ENCODE measurements around the gene NPFFR1.

The NPFFR1 gene

DNA sequence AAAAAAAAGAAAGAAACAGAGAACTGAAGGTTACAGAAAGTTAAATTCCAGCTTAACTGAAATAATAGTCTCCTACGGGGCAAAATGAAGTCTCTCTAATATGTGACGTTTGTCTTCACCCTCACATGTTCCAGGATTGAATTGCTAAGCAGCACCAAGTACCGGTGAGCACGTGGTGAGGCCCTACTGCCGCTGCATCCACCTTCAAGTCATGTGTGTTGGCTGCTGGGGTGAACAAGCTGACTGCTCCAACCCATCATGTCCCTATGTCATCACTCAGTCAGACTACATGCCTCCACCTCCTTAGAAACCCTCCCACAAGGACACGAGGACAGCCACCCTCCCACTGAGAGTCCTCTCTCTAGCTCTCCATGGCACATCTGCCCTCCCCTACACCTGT lies 35.4 kb upstream of the NPFFR1 start:
- H3K27ac ChIP-seq (ENCODE audit: low read length, poor library complexity, severe bottlenecking): no peak overlapping the region
- no peak overlapping the region for H3K4me2 ChIP-seq (ENCODE audit: low read length, poor library complexity, severe bottlenecking)
- peaks cover 6% of the 10 kb centered on the region for H3K4me1 ChIP-seq (ENCODE audit: control insufficient read depth, insufficient read depth, low read depth, low read length)
- H2BK12ac ChIP-seq (ENCODE audit: low read length in 2 of 2): no peak overlapping the region
- no peak overlapping the region for H3K14ac ChIP-seq (ENCODE audit: low read length in 2 of 2)
- H3K18ac ChIP-seq (ENCODE audit: low read depth in 1 of 2, low read length in 2 of 2): no peak overlapping the region
- 87% methylated on average over 6 of the region's 6 CpGs for WGBS
- no peaks in the 10 kb centered on the region for H3K27me3 ChIP-seq (ENCODE audit: control insufficient read depth in 1 of 2, insufficient read depth in 1 of 2, low read length in 2 of 2)
- H3K4ac ChIP-seq (ENCODE audit: low read depth in 1 of 2, low read length in 2 of 2): no peak overlapping the region
- DNase-seq: no peak
- H2AK5ac ChIP-seq (ENCODE audit: low read length, severe bottlenecking): no peak overlapping the region
- no peak overlapping the region for H2BK120ac ChIP-seq (ENCODE audit: low read depth, low read length)
- H3K9me3 ChIP-seq (ENCODE audit: control insufficient read depth, low read length): no peaks in the 10 kb centered on the region
- no peak overlapping the region for H4K8ac ChIP-seq (ENCODE audit: low read length)
- H3K79me1 ChIP-seq (replicated peaks; ENCODE audit: low read length, poor library complexity, severe bottlenecking): peaks cover 3% of the 10 kb centered on the region
- H2BK5ac ChIP-seq (ENCODE audit: low read depth, low read length, poor library complexity, severe bottlenecking): no peak overlapping the region
- no peak overlapping the region for H3K9ac ChIP-seq (ENCODE audit: low read length)
- H3K23ac ChIP-seq (ENCODE audit: low read length in 2 of 2): no peak overlapping the region
- peaks cover 0 to 30% of the 10 kb centered on the region in 2 experiments for H3K36me3 ChIP-seq (ENCODE audit: control insufficient read depth in 1 of 2, insufficient read depth in 2 of 2, low read depth in 1 of 2, low read length in 2 of 2)
- no peak overlapping the region for H2BK15ac ChIP-seq (ENCODE audit: low read depth, poor library complexity, severe bottlenecking)
- H4K91ac ChIP-seq (ENCODE audit: low read length): no peak overlapping the region
- H3K4me3 ChIP-seq (ENCODE audit: insufficient read depth in 1 of 2, low read depth in 1 of 2, low read length in 2 of 2): no peak overlapping the region
- no peak overlapping the region for H2AFZ ChIP-seq (ENCODE audit: low read depth, low read length)

DNA sequence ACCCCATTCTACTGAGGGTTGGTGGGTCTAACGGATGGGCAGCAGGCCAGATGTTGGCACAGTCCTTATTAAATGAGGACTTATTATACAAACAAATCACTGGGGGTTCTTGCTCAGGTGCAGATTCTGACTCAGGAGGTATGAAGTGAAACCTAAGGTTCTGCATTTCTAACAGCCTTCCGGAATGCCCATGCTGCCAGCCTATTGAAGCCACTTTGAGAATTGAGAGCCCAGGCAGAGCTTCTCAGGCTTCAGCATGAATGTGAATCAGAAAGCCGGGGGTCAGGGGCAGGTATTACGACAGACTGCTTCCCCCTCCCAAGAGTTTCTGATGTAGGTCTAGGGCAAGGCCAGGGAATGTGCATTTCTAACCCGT lies 34.1 kb upstream of the NPFFR1 start:
- Histone ChIP-seq H2AFZ (ENCODE audit: low read depth, low read length) (no peak overlapping the region), H3K9me3 (ENCODE audit: control insufficient read depth, low read length) (no peaks in the 10 kb centered on the region), H3K9ac (ENCODE audit: low read length) (no peak overlapping the region), H3K27ac (ENCODE audit: low read length, poor library complexity, severe bottlenecking) (no peak overlapping the region), H2BK12ac (ENCODE audit: low read length in 2 of 2) (no peak overlapping the region), H2BK120ac (ENCODE audit: low read depth, low read length) (no peak overlapping the region), H3K4ac (ENCODE audit: low read depth in 1 of 2, low read length in 2 of 2) (no peak overlapping the region), H3K27me3 (ENCODE audit: control insufficient read depth in 1 of 2, insufficient read depth in 1 of 2, low read length in 2 of 2) (no peaks in the 10 kb centered on the region), H3K18ac (ENCODE audit: low read depth in 1 of 2, low read length in 2 of 2) (no peak overlapping the region), H4K91ac (ENCODE audit: low read length) (no peak overlapping the region), H3K23ac (ENCODE audit: low read length in 2 of 2) (no peak overlapping the region), H2BK5ac (ENCODE audit: low read depth, low read length, poor library complexity, severe bottlenecking) (no peak overlapping the region), H2AK5ac (ENCODE audit: low read length, severe bottlenecking) (no peak overlapping the region), H3K4me3 (ENCODE audit: insufficient read depth in 1 of 2, low read depth in 1 of 2, low read length in 2 of 2) (no peak overlapping the region), H3K14ac (ENCODE audit: low read length in 2 of 2) (no peak overlapping the region), H3K4me2 (ENCODE audit: low read length, poor library complexity, severe bottlenecking) (no peak overlapping the region), H3K4me1 (ENCODE audit: control insufficient read depth, insufficient read depth, low read depth, low read length) (no peaks in the 10 kb centered on the region), H4K8ac (ENCODE audit: low read length) (no peak overlapping the region), H2BK15ac (ENCODE audit: low read depth, poor library complexity, severe bottlenecking) (no peak overlapping the region), H3K79me1 (replicated peaks; ENCODE audit: low read length, poor library complexity, severe bottlenecking) (peaks cover 3% of the 10 kb centered on the region), H3K36me3 (ENCODE audit: control insufficient read depth in 1 of 2, insufficient read depth in 2 of 2, low read depth in 1 of 2, low read length in 2 of 2) (peaks cover 0 to 21% of the 10 kb centered on the region in 2 experiments)
- DNase-seq: no peak
- 97% methylated on average over 4 of the region's 5 CpGs for WGBS

- no peak overlapping the region for H2AFZ ChIP-seq (ENCODE audit: low read depth, low read length)
- H3K4ac ChIP-seq (ENCODE audit: low read depth in 1 of 2, low read length in 2 of 2): no peak overlapping the region
- no peak overlapping the region for H3K27ac ChIP-seq (ENCODE audit: low read length, poor library complexity, severe bottlenecking)
- H3K9ac ChIP-seq (ENCODE audit: low read length): no peak overlapping the region
- H2BK15ac ChIP-seq (ENCODE audit: low read depth, poor library complexity, severe bottlenecking): no peak overlapping the region
- no peak for DNase-seq
- H2AK5ac ChIP-seq (ENCODE audit: low read length, severe bottlenecking): no peak overlapping the region
- no peak overlapping the region for H3K14ac ChIP-seq (ENCODE audit: low read length in 2 of 2)
- WGBS: 86% methylated on average over 4 of the region's 5 CpGs
- no peak overlapping the region for H2BK5ac ChIP-seq (ENCODE audit: low read depth, low read length, poor library complexity, severe bottlenecking)
- H2BK120ac ChIP-seq (ENCODE audit: low read depth, low read length): no peak overlapping the region
- no peaks in the 10 kb centered on the region for H3K27me3 ChIP-seq (ENCODE audit: control insufficient read depth in 1 of 2, insufficient read depth in 1 of 2, low read length in 2 of 2)
- no peak overlapping the region for H4K91ac ChIP-seq (ENCODE audit: low read length)
- H3K18ac ChIP-seq (ENCODE audit: low read depth in 1 of 2, low read length in 2 of 2): no peak overlapping the region
- H3K4me1 ChIP-seq (ENCODE audit: control insufficient read depth, insufficient read depth, low read depth, low read length): no peaks in the 10 kb centered on the region
- no peak overlapping the region for H3K4me3 ChIP-seq (ENCODE audit: insufficient read depth in 1 of 2, low read depth in 1 of 2, low read length in 2 of 2)
- peaks cover 0 to 18% of the 10 kb centered on the region in 2 experiments for H3K36me3 ChIP-seq (ENCODE audit: control insufficient read depth in 1 of 2, insufficient read depth in 2 of 2, low read depth in 1 of 2, low read length in 2 of 2)
- H4K8ac ChIP-seq (ENCODE audit: low read length): no peak overlapping the region
- no peaks in the 10 kb centered on the region for H3K79me1 ChIP-seq (replicated peaks; ENCODE audit: low read length, poor library complexity, severe bottlenecking)
- no peaks in the 10 kb centered on the region for H3K9me3 ChIP-seq (ENCODE audit: control insufficient read depth, low read length)
- H3K23ac ChIP-seq (ENCODE audit: low read length in 2 of 2): no peak overlapping the region
- H2BK12ac ChIP-seq (ENCODE audit: low read length in 2 of 2): no peak overlapping the region
- no peak overlapping the region for H3K4me2 ChIP-seq (ENCODE audit: low read length, poor library complexity, severe bottlenecking)
Measured at GRCh38 chr10:70317272-70317942, 33.6 kb upstream of the NPFFR1 start.

DNA sequence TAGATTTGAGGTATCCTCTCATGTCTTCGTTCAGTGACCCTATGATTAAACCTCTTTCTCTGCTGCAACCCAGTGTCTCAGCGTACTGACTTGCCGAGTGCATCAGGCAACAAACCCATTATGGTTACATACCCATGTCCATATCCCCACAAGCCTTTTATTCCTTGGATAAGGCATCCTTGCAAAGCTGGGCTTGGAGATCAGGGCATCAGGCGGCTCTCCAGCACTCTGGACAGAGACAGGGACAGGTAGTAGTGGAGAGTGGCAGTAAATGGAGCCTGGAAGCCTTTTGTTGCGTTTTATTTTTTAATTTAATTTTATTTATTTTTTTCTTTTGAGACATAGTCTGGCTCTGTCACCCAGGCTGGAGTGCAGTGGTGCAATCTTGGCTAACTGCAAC lies 32.0 kb upstream of the NPFFR1 start:
- Histone ChIP-seq H3K4me1 (ENCODE audit: control insufficient read depth, insufficient read depth, low read depth, low read length) (no peaks in the 10 kb centered on the region), H3K36me3 (ENCODE audit: control insufficient read depth in 1 of 2, insufficient read depth in 2 of 2, low read depth in 1 of 2, low read length in 2 of 2) (peaks cover 0 to 8% of the 10 kb centered on the region in 2 experiments), H3K27ac (ENCODE audit: low read length, poor library complexity, severe bottlenecking) (no peak overlapping the region), H3K14ac (ENCODE audit: low read length in 2 of 2) (no peak overlapping the region), H2BK12ac (ENCODE audit: low read length in 2 of 2) (no peak overlapping the region), H2AFZ (ENCODE audit: low read depth, low read length) (no peak overlapping the region), H3K27me3 (ENCODE audit: control insufficient read depth in 1 of 2, insufficient read depth in 1 of 2, low read length in 2 of 2) (no peaks in the 10 kb centered on the region), H3K4me2 (ENCODE audit: low read length, poor library complexity, severe bottlenecking) (no peak overlapping the region), H3K9me3 (ENCODE audit: control insufficient read depth, low read length) (no peaks in the 10 kb centered on the region), H4K91ac (ENCODE audit: low read length) (no peak overlapping the region), H2BK5ac (ENCODE audit: low read depth, low read length, poor library complexity, severe bottlenecking) (no peak overlapping the region), H2BK15ac (ENCODE audit: low read depth, poor library complexity, severe bottlenecking) (no peak overlapping the region), H3K18ac (ENCODE audit: low read depth in 1 of 2, low read length in 2 of 2) (no peak overlapping the region), H3K23ac (ENCODE audit: low read length in 2 of 2) (no peak overlapping the region), H3K4me3 (ENCODE audit: insufficient read depth in 1 of 2, low read depth in 1 of 2, low read length in 2 of 2) (no peak overlapping the region), H2BK120ac (ENCODE audit: low read depth, low read length) (no peak overlapping the region), H3K9ac (ENCODE audit: low read length) (no peak overlapping the region), H4K8ac (ENCODE audit: low read length) (no peak overlapping the region), H3K4ac (ENCODE audit: low read depth in 1 of 2, low read length in 2 of 2) (no peak overlapping the region), H2AK5ac (ENCODE audit: low read length, severe bottlenecking) (no peak overlapping the region), H3K79me1 (replicated peaks; ENCODE audit: low read length, poor library complexity, severe bottlenecking) (no peaks in the 10 kb centered on the region)
- WGBS: 85% methylated on average over 4 of the region's 5 CpGs
- no peak for DNase-seq
